HepG2 (cell line): ENCODE measurements around the gene HOXA10. TPM values are rescaled to one million over a fixed set of nuclear protein-coding genes. Genes with fewer than 3 reads are reported as not detected.

Source experiments
- ATAC-seq: fragments of 200-7000 bp; cut with Tn5 transposase; 3 replicates; pipeline ENCODE4 v1.9.1; 2020; ENCODE audit warnings: mild to moderate bottlenecking, moderate library complexity
- BruUV-seq: library from RNA; stranded (reverse); fragments of 400-500 nt; replicated peaks from 2 replicates; lab custom pipeline; 2021; lab: Mats Ljungman, UMichigan
- CTCF ChIA-PET: fragments of 300-600 bp; formaldehyde crosslinking; extraction: SDS; loops from one replicate; lab custom pipeline; 2021; ENCODE audit warnings: low total read pairs, inconsistent platforms, low intra/inter-chr PET ratio; lab: Yijun Ruan, JAX
- POLR2A ChIA-PET: fragments of 350-600 bp; sonication (Branson Sonifier 250); formaldehyde crosslinking; loops from one replicate; lab custom pipeline; 2020; ENCODE audit warnings: antibody characterized with exemption, inconsistent platforms; lab: Yijun Ruan, JAX
- DNase-seq: peaks from one replicate; pipeline ENCODE4 v3.0.0-alpha.2; 2015; ENCODE audit warnings: low spot score
- FAIRE-seq: peaks from 3 replicates; lab custom pipeline; 2011; peaks lifted over from hg19 to GRCh38; lab: Jason Lieb, UNC
- H2AFZ ChIP-seq: one replicate; pipeline ENCODE4 v1.6.1; 2011; ENCODE audit warnings: low read length, inconsistent platforms
- H3K27ac ChIP-seq: fragments of 300-600 bp; 3 replicates; pipeline ENCODE4 v1.8.0; 2011; ENCODE audit warnings: mixed run types, mild to moderate bottlenecking, mixed read lengths, low read length, inconsistent platforms; ENCODE audit not compliant: insufficient read depth; ENCODE audit errors: extremely low read length
- H3K27me3 ChIP-seq, 2 experiments: fragments of 200-600 bp in 1 of 2; 2 replicates in 1 of 2; 3 replicates in 1 of 2; pipeline versions ENCODE4 v1.6.0 to v1.8.0; 2011; ENCODE audit warnings: low read length in 2 of 2, mild to moderate bottlenecking in 2 of 2, moderate library complexity in 2 of 2, inconsistent platforms in 1 of 2; ENCODE audit not compliant: insufficient read depth in 2 of 2, control insufficient read depth in 1 of 2
- H3K36me3 ChIP-seq, 2 experiments: fragments of 200-600 bp in 1 of 2; replicated peaks in 1 of 2; 2 replicates in 1 of 2; 3 replicates in 1 of 2; pipeline versions ENCODE4 v1.5.1 to v1.8.0; 2011; ENCODE audit warnings: low read length in 2 of 2, inconsistent platforms in 1 of 2; ENCODE audit not compliant: insufficient read depth in 2 of 2, control insufficient read depth in 1 of 2
- H3K4me1 ChIP-seq: 2 replicates; pipeline ENCODE4 v1.5.1; 2012; ENCODE audit warnings: low read length, inconsistent platforms; ENCODE audit not compliant: insufficient read depth
- H3K4me2 ChIP-seq: 2 replicates; pipeline ENCODE4 v1.6.0; 2011; ENCODE audit warnings: low read depth, low read length, inconsistent platforms
- H3K4me3 ChIP-seq, 3 experiments: fragments of 200-600 bp in 1 of 3; sonication (generic), shearing (Covaris generic) in 1 of 3; replicated peaks in 1 of 3; 2 replicates each; pipeline ENCODE4 v1.5.1; 2011 to 2016; ENCODE audit warnings: low read length in 3 of 3, inconsistent platforms in 2 of 3, low read depth in 2 of 3, mild to moderate bottlenecking in 2 of 3, control low read depth in 1 of 3, mixed read lengths in 1 of 3; ENCODE audit not compliant: insufficient read depth in 1 of 3
- H3K79me2 ChIP-seq: one replicate; pipeline ENCODE4 v1.6.1; 2011; ENCODE audit warnings: low read length, inconsistent platforms; ENCODE audit not compliant: insufficient read depth
- H3K9ac ChIP-seq: 2 replicates; pipeline ENCODE4 v1.6.0; 2011; ENCODE audit warnings: mild to moderate bottlenecking, low read depth, low read length, inconsistent platforms; ENCODE audit not compliant: insufficient read depth
- H3K9me3 ChIP-seq: 2 replicates; pipeline ENCODE4 v1.5.1; 2012; ENCODE audit warnings: mild to moderate bottlenecking, low read length
- H4K20me1 ChIP-seq: 2 replicates; pipeline ENCODE4 v1.6.0; 2011; ENCODE audit warnings: inconsistent platforms, mild to moderate bottlenecking, low read length, moderate library complexity; ENCODE audit not compliant: insufficient read depth
- CC2D1A ChIP-seq: sonication (generic); formaldehyde crosslinking; IDR thresholded peaks from 2 replicates; pipeline ENCODE4 v1.8.1; 2023; ENCODE audit warnings: mild to moderate bottlenecking, missing genetic modification reagents
- CENPT ChIP-seq: sonication (generic); formaldehyde crosslinking; IDR thresholded peaks from 2 replicates; pipeline ENCODE4 v1.8.0; 2022; ENCODE audit warnings: low read depth, mild to moderate bottlenecking, moderate library complexity, missing genetic modification reagents
- IKZF1 ChIP-seq: fragments of 450-650 bp; IDR thresholded peaks from 2 replicates; pipeline ENCODE4 v1.7.1; 2016
- PHF5A ChIP-seq: IDR thresholded peaks from one replicate; pipeline ENCODE4 v1.6.1; 2018; ENCODE audit warnings: low read depth, missing genetic modification reagents; ENCODE audit not compliant: unreplicated experiment
- POLR2G ChIP-seq: fragments of 200-400 bp; formaldehyde crosslinking; IDR thresholded peaks from 2 replicates; pipeline ENCODE4 v1.6.1; 2018; ENCODE audit warnings: mild to moderate bottlenecking, low read depth, low read length, moderate library complexity
- PRMT3 ChIP-seq: sonication (generic); formaldehyde crosslinking; IDR thresholded peaks from 2 replicates; pipeline ENCODE4 v1.8.1; 2022; ENCODE audit warnings: low read depth, mild to moderate bottlenecking, moderate library complexity, missing genetic modification reagents, borderline replicate concordance
- RELA ChIP-seq: sonication (generic); formaldehyde crosslinking; IDR thresholded peaks from 2 replicates; pipeline ENCODE4 v1.4.0; 2020; ENCODE audit warnings: missing genetic modification reagents
- ZNF253 ChIP-seq: sonication (generic); formaldehyde crosslinking; IDR thresholded peaks from 2 replicates; pipeline ENCODE4 v1.8.0; 2022; ENCODE audit warnings: mild to moderate bottlenecking, missing genetic modification reagents, borderline replicate concordance
- ZNF256 ChIP-seq: sonication (generic); formaldehyde crosslinking; conservative IDR thresholded peaks from 2 replicates; pipeline ENCODE4 v1.4.0; 2020; ENCODE audit warnings: missing genetic modification reagents
- ZNF557 ChIP-seq: sonication (generic); formaldehyde crosslinking; IDR thresholded peaks from 2 replicates; pipeline ENCODE4 v1.4.0; 2020; ENCODE audit warnings: missing genetic modification reagents
- ZNF589 ChIP-seq: sonication (generic); formaldehyde crosslinking; conservative IDR thresholded peaks from 2 replicates; pipeline ENCODE4 v1.8.0; 2022; ENCODE audit warnings: mild to moderate bottlenecking, moderate library complexity, missing genetic modification reagents
- ZNF839 ChIP-seq: sonication (generic); formaldehyde crosslinking; IDR thresholded peaks from 2 replicates; pipeline ENCODE4 v1.4.0; 2020; ENCODE audit warnings: missing genetic modification reagents, mild to moderate bottlenecking, borderline replicate concordance
- WGBS: methylation state at CpG from one replicate; pipeline ENCODE4 v1.1.6; 2017; ENCODE audit warnings: low lambda C conversion rate; 5-methylcytosine and 5-hydroxymethylcytosine counted together
- in situ Hi-C: cut with HindIII; loops from 2 replicates; pipeline ENCODE4 v1.10.0; 2017; ENCODE audit warnings: low pct_unique_long_range_greater_than_20kb; ENCODE audit not compliant: extremely low pct_ligation_motif_present
- intact Hi-C: fragments of 100-400 bp; cut with micrococcal nuclease; formaldehyde crosslinking; loops from one replicate; pipeline ENCODE4 v1.10.0; 2022; ENCODE audit not compliant: unreplicated experiment
- polyA plus RNA-seq, 8 experiments: library from polyadenylated mRNA; depleted of rRNA in 3 of 8; stranded (reverse) in 7 of 8; unstranded in 1 of 8; fragments of >200 nt; fragmentation: Illumina TruSeq in 4 of 8; extraction: Trizol in 4 of 8; gene quantifications; 2 replicates each; pipeline versions ENCODE4 v1.2.1 to v1.2.3, GENCODE V29; 2011 to 2016; ENCODE audit warnings: low read depth in 4 of 8, missing spikeins in 1 of 8, mixed read lengths in 1 of 8; ENCODE audit not compliant: insufficient read depth in 1 of 8
- total RNA-seq, 5 experiments: library from RNA; depleted of rRNA; stranded (reverse); fragments of >200 nt; fragmentation: Illumina TruSeq; extraction: Trizol; gene quantifications; 2 replicates each; pipeline ENCODE4 v1.2.3, GENCODE V29; 2016; ENCODE audit warnings: low read depth in 1 of 5
- TF ChIP-seq, protein P1 (sequence below): sonication (generic); formaldehyde crosslinking; IDR thresholded peaks from 2 replicates; pipeline ENCODE4 v1.9.0; 2021; ENCODE audit warnings: missing genetic modification reagents, borderline replicate concordance
- TF ChIP-seq, protein P2 (sequence below): sonication (generic); formaldehyde crosslinking; IDR thresholded peaks from 2 replicates; pipeline ENCODE4 v1.4.0; 2020; ENCODE audit warnings: missing genetic modification reagents, borderline replicate concordance
- TF ChIP-seq, protein P3 (sequence below): sonication (generic); formaldehyde crosslinking; IDR thresholded peaks from 2 replicates; pipeline ENCODE4 v1.5.0; 2020; ENCODE audit warnings: mild to moderate bottlenecking, missing genetic modification reagents
- TF ChIP-seq, protein P4 (sequence below): IDR thresholded peaks from 2 replicates; pipeline ENCODE4 v1.6.1; 2016; ENCODE audit warnings: mild to moderate bottlenecking, missing biosample characterization, missing genetic modification reagents

The HOXA10 gene
- total and polyA plus RNA-seq, 2 of the 13 experiments (the other 11 are each of a cell fraction or from before 2014, with no cell fraction given): not detected

DNA sequence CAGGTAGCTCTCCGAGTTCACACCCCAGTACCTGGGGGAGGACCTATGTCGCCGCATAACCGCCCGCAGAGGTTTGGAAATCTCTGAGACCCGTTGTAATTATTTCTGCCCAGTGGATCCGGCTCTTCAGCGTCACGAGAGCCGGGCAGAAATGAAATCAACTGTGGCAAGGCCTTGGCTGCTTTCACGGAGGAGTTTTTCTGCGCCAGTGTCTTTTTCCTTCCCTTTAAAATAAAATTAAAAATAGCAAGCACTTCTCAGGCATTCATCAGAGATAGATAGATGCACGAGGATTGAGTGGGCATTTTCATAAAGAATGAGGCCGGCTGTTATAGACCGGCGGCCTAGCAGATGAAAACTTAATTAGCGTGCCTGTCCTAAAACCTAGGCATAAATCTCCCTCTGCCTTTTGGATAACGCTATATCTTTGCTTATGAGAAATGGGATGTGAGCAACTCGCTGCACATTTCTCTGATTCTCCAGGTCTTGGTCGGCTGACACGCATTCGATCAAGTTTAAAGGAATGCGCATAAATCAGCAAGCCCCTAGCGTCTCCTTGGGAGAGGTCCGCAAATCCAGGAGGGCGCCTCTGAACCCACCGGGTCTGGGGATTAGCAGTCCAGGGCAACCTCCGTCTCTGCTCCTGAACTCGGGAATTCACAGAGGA lies 19.3 kb upstream of the HOXA10 start:
- Histone ChIP-seq H3K9me3 (no peaks in the 10 kb centered on the region), H3K4me3 (no peak overlapping the region), H3K9ac (no peak overlapping the region), H4K20me1 (no peaks in the 10 kb centered on the region), H3K27ac (no peak overlapping the region), H3K79me2 (no peaks in the 10 kb centered on the region), H2AFZ (no peak overlapping the region), H3K4me1 (peaks cover 12% of the 10 kb centered on the region; the same call in 1 of the 2 replicates), H3K4me2 (no peak overlapping the region), H3K27me3 (peaks cover 7 to 68% of the 10 kb centered on the region in 2 experiments), H3K36me3 (no peaks in the 10 kb centered on the region)
- WGBS: 77% methylated on average over 27 of the region's 29 CpGs
- ChIA-PET POLR2A (no interaction called here), CTCF (no interaction called here)
- BruUV-seq: no TSS peak
- in situ Hi-C loops (no loop called here), intact Hi-C loops (loop anchor here (10.0 kb wide), 1 partner anchor 411 kb away; no protein-coding TSS in a partner anchor)
- no peak for ATAC-seq
- no peak for DNase-seq
- FAIRE-seq: no peak
- TF ChIP-seq, protein P1, sequence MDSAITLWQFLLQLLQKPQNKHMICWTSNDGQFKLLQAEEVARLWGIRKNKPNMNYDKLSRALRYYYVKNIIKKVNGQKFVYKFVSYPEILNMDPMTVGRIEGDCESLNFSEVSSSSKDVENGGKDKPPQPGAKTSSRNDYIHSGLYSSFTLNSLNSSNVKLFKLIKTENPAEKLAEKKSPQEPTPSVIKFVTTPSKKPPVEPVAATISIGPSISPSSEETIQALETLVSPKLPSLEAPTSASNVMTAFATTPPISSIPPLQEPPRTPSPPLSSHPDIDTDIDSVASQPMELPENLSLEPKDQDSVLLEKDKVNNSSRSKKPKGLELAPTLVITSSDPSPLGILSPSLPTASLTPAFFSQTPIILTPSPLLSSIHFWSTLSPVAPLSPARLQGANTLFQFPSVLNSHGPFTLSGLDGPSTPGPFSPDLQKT (CRISPR knock-in tag): no peak
- no peak for TF ChIP-seq PHF5A (CRISPR knock-in tag)
- TF ChIP-seq ZNF589 (CRISPR knock-in tag): no peak
- no peak for TF ChIP-seq RELA (CRISPR knock-in tag)
- no peak for TF ChIP-seq ZNF557
- TF ChIP-seq CENPT (CRISPR knock-in tag): no peak
- no peak for TF ChIP-seq IKZF1
- no peak for TF ChIP-seq POLR2G
- TF ChIP-seq ZNF253 (CRISPR knock-in tag): no peak
- TF ChIP-seq, protein P2, sequence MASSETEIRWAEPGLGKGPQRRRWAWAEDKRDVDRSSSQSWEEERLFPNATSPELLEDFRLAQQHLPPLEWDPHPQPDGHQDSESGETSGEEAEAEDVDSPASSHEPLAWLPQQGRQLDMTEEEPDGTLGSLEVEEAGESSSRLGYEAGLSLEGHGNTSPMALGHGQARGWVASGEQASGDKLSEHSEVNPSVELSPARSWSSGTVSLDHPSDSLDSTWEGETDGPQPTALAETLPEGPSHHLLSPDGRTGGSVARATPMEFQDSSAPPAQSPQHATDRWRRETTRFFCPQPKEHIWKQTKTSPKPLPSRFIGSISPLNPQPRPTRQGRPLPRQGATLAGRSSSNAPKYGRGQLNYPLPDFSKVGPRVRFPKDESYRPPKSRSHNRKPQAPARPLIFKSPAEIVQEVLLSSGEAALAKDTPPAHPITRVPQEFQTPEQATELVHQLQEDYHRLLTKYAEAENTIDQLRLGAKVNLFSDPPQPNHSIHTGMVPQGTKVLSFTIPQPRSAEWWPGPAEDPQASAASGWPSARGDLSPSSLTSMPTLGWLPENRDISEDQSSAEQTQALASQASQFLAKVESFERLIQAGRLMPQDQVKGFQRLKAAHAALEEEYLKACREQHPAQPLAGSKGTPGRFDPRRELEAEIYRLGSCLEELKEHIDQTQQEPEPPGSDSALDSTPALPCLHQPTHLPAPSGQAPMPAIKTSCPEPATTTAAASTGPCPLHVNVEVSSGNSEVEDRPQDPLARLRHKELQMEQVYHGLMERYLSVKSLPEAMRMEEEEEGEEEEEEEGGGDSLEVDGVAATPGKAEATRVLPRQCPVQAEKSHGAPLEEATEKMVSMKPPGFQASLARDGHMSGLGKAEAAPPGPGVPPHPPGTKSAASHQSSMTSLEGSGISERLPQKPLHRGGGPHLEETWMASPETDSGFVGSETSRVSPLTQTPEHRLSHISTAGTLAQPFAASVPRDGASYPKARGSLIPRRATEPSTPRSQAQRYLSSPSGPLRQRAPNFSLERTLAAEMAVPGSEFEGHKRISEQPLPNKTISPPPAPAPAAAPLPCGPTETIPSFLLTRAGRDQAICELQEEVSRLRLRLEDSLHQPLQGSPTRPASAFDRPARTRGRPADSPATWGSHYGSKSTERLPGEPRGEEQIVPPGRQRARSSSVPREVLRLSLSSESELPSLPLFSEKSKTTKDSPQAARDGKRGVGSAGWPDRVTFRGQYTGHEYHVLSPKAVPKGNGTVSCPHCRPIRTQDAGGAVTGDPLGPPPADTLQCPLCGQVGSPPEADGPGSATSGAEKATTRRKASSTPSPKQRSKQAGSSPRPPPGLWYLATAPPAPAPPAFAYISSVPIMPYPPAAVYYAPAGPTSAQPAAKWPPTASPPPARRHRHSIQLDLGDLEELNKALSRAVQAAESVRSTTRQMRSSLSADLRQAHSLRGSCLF: no peak
- TF ChIP-seq CC2D1A: no peak
- no peak for TF ChIP-seq PRMT3 (CRISPR knock-in tag)
- TF ChIP-seq ZNF839 (CRISPR knock-in tag): no peak
- TF ChIP-seq, protein P3, sequence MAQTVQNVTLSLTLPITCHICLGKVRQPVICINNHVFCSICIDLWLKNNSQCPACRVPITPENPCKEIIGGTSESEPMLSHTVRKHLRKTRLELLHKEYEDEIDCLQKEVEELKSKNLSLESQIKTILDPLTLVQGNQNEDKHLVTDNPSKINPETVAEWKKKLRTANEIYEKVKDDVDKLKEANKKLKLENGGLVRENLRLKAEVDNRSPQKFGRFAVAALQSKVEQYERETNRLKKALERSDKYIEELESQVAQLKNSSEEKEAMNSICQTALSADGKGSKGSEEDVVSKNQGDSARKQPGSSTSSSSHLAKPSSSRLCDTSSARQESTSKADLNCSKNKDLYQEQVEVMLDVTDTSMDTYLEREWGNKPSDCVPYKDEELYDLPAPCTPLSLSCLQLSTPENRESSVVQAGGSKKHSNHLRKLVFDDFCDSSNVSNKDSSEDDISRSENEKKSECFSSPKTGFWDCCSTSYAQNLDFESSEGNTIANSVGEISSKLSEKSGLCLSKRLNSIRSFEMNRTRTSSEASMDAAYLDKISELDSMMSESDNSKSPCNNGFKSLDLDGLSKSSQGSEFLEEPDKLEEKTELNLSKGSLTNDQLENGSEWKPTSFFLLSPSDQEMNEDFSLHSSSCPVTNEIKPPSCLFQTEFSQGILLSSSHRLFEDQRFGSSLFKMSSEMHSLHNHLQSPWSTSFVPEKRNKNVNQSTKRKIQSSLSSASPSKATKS: no peak
- TF ChIP-seq, protein P4, sequence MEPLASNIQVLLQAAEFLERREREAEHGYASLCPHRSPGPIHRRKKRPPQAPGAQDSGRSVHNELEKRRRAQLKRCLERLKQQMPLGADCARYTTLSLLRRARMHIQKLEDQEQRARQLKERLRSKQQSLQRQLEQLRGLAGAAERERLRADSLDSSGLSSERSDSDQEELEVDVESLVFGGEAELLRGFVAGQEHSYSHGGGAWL (CRISPR knock-in tag): no peak
- no peak for TF ChIP-seq ZNF256 (CRISPR knock-in tag)
